HepG2 (cell line): ENCODE results near the gene SLC7A10. TPM values are rescaled to one million over a fixed set of nuclear protein-coding genes. Genes with fewer than 3 reads are reported as not detected.

ENCODE experiments used
- ATAC-seq: fragments of 200-7000 bp; cut with Tn5 transposase; 3 replicates; pipeline ENCODE4 v1.9.1; 2020; ENCODE audit warnings: mild to moderate bottlenecking, moderate library complexity
- BruUV-seq: library from RNA; stranded (reverse); fragments of 400-500 nt; replicated peaks from 2 replicates; lab custom pipeline; 2021; lab: Mats Ljungman, UMichigan
- CTCF ChIA-PET: fragments of 300-600 bp; formaldehyde crosslinking; extraction: SDS; loops from one replicate; lab custom pipeline; 2021; ENCODE audit warnings: low total read pairs, inconsistent platforms, low intra/inter-chr PET ratio; lab: Yijun Ruan, JAX
- POLR2A ChIA-PET: fragments of 350-600 bp; sonication (Branson Sonifier 250); formaldehyde crosslinking; loops from one replicate; lab custom pipeline; 2020; ENCODE audit warnings: antibody characterized with exemption, inconsistent platforms; lab: Yijun Ruan, JAX
- DNase-seq: peaks from one replicate; pipeline ENCODE4 v3.0.0-alpha.2; 2015; ENCODE audit warnings: low spot score
- FAIRE-seq: peaks from 3 replicates; lab custom pipeline; 2011; peaks lifted over from hg19 to GRCh38; lab: Jason Lieb, UNC
- H2AFZ ChIP-seq: one replicate; pipeline ENCODE4 v1.6.1; 2011; ENCODE audit warnings: low read length, inconsistent platforms
- H3K27ac ChIP-seq: fragments of 300-600 bp; 3 replicates; pipeline ENCODE4 v1.8.0; 2011; ENCODE audit warnings: mixed run types, mild to moderate bottlenecking, mixed read lengths, low read length, inconsistent platforms; ENCODE audit not compliant: insufficient read depth; ENCODE audit errors: extremely low read length
- H3K27me3 ChIP-seq, 2 experiments: fragments of 200-600 bp in 1 of 2; 2 replicates in 1 of 2; 3 replicates in 1 of 2; pipeline versions ENCODE4 v1.6.0 to v1.8.0; 2011; ENCODE audit warnings: low read length in 2 of 2, mild to moderate bottlenecking in 2 of 2, moderate library complexity in 2 of 2, inconsistent platforms in 1 of 2; ENCODE audit not compliant: insufficient read depth in 2 of 2, control insufficient read depth in 1 of 2
- H3K36me3 ChIP-seq, 2 experiments: fragments of 200-600 bp in 1 of 2; replicated peaks in 1 of 2; 2 replicates in 1 of 2; 3 replicates in 1 of 2; pipeline versions ENCODE4 v1.5.1 to v1.8.0; 2011; ENCODE audit warnings: low read length in 2 of 2, inconsistent platforms in 1 of 2; ENCODE audit not compliant: insufficient read depth in 2 of 2, control insufficient read depth in 1 of 2
- H3K4me1 ChIP-seq: 2 replicates; pipeline ENCODE4 v1.5.1; 2012; ENCODE audit warnings: low read length, inconsistent platforms; ENCODE audit not compliant: insufficient read depth
- H3K4me2 ChIP-seq: 2 replicates; pipeline ENCODE4 v1.6.0; 2011; ENCODE audit warnings: low read depth, low read length, inconsistent platforms
- H3K4me3 ChIP-seq, 3 experiments: fragments of 200-600 bp in 1 of 3; sonication (generic), shearing (Covaris generic) in 1 of 3; replicated peaks in 1 of 3; 2 replicates each; pipeline ENCODE4 v1.5.1; 2011 to 2016; ENCODE audit warnings: low read length in 3 of 3, inconsistent platforms in 2 of 3, low read depth in 2 of 3, mild to moderate bottlenecking in 2 of 3, control low read depth in 1 of 3, mixed read lengths in 1 of 3; ENCODE audit not compliant: insufficient read depth in 1 of 3
- H3K79me2 ChIP-seq: one replicate; pipeline ENCODE4 v1.6.1; 2011; ENCODE audit warnings: low read length, inconsistent platforms; ENCODE audit not compliant: insufficient read depth
- H3K9ac ChIP-seq: 2 replicates; pipeline ENCODE4 v1.6.0; 2011; ENCODE audit warnings: mild to moderate bottlenecking, low read depth, low read length, inconsistent platforms; ENCODE audit not compliant: insufficient read depth
- H3K9me3 ChIP-seq: 2 replicates; pipeline ENCODE4 v1.5.1; 2012; ENCODE audit warnings: mild to moderate bottlenecking, low read length
- H4K20me1 ChIP-seq: 2 replicates; pipeline ENCODE4 v1.6.0; 2011; ENCODE audit warnings: inconsistent platforms, mild to moderate bottlenecking, low read length, moderate library complexity; ENCODE audit not compliant: insufficient read depth
- AGO2 ChIP-seq: fragments of 200-400 bp; formaldehyde crosslinking; optimal IDR thresholded peaks from 2 replicates; pipeline ENCODE3; 2017; ENCODE audit warnings: mild to moderate bottlenecking, low read depth, low read length, moderate library complexity
- ASH2L ChIP-seq: fragments of 300-600, 200-600 bp; sonication (generic); IDR thresholded peaks from 2 replicates; pipeline ENCODE4 v1.7.0; 2017; ENCODE audit warnings: low read depth, mild to moderate bottlenecking, moderate library complexity, mixed read lengths, low read length; ENCODE audit not compliant: insufficient read length
- BHLHE40 ChIP-seq: IDR thresholded peaks from 2 replicates; pipeline ENCODE4 v1.6.1; 2011; ENCODE audit warnings: low read length, improper control_type of control experiment
- DMAP1 ChIP-seq: IDR thresholded peaks from 2 replicates; pipeline ENCODE4 v1.6.1; 2016
- RBFOX2 ChIP-seq: fragments of 200-400 bp; formaldehyde crosslinking; IDR thresholded peaks from 2 replicates; pipeline ENCODE4 v1.6.1; 2017; ENCODE audit warnings: low read depth, mild to moderate bottlenecking, low read length
- WGBS: methylation state at CpG from one replicate; pipeline ENCODE4 v1.1.6; 2017; ENCODE audit warnings: low lambda C conversion rate; 5-methylcytosine and 5-hydroxymethylcytosine counted together
- in situ Hi-C: cut with HindIII; loops from 2 replicates; pipeline ENCODE4 v1.10.0; 2017; ENCODE audit warnings: low pct_unique_long_range_greater_than_20kb; ENCODE audit not compliant: extremely low pct_ligation_motif_present
- intact Hi-C: fragments of 100-400 bp; cut with micrococcal nuclease; formaldehyde crosslinking; loops from one replicate; pipeline ENCODE4 v1.10.0; 2022; ENCODE audit not compliant: unreplicated experiment
- polyA plus RNA-seq, 8 experiments: library from polyadenylated mRNA; depleted of rRNA in 3 of 8; stranded (reverse) in 7 of 8; unstranded in 1 of 8; fragments of >200 nt; fragmentation: Illumina TruSeq in 4 of 8; extraction: Trizol in 4 of 8; gene quantifications; 2 replicates each; pipeline versions ENCODE4 v1.2.1 to v1.2.3, GENCODE V29; 2011 to 2016; ENCODE audit warnings: low read depth in 4 of 8, missing spikeins in 1 of 8, mixed read lengths in 1 of 8; ENCODE audit not compliant: insufficient read depth in 1 of 8
- total RNA-seq, 5 experiments: library from RNA; depleted of rRNA; stranded (reverse); fragments of >200 nt; fragmentation: Illumina TruSeq; extraction: Trizol; gene quantifications; 2 replicates each; pipeline ENCODE4 v1.2.3, GENCODE V29; 2016; ENCODE audit warnings: low read depth in 1 of 5

SLC7A10 gene
- total and polyA plus RNA-seq, 2 of the 13 experiments (the other 11 are each of a cell fraction or from before 2014, with no cell fraction given): 1.1 to 2.2 TPM

- ChIA-PET CTCF (no interaction called here), POLR2A (interaction anchor here (0.8 kb wide), 1 partner anchor 13 kb away, joined by 3 read pairs; no protein-coding TSS in a partner anchor)
- in situ Hi-C loops: no loop called here
- H3K9me3 ChIP-seq: no peaks in the 10 kb centered on the region
- WGBS: 100% methylated on average over 4 of the region's 9 CpGs
- ATAC-seq (no peak), FAIRE-seq (no peak), DNase-seq (no peak)
- peaks cover 5 to 6% of the 10 kb centered on the region in 2 experiments; a peak in 2 of 5 replicates for H3K27me3 ChIP-seq
- no peak overlapping the region for H3K27ac ChIP-seq
- intact Hi-C loops: no loop called here
- peaks cover 15 to 17% of the 10 kb centered on the region in 2 experiments for H3K36me3 ChIP-seq
- no peaks in the 10 kb centered on the region for H4K20me1 ChIP-seq
- H3K4me3 ChIP-seq: no peak overlapping the region
- H3K9ac ChIP-seq: no peak overlapping the region
- no TSS peak for BruUV-seq
- no peak overlapping the region for H2AFZ ChIP-seq
- peak; percentile 88 for TF ChIP-seq AGO2
- TF ChIP-seq ASH2L: no peak
- no peak overlapping the region for H3K4me2 ChIP-seq
- H3K79me2 ChIP-seq: no peaks in the 10 kb centered on the region
- peaks cover 7% of the 10 kb centered on the region for H3K4me1 ChIP-seq
Measured at GRCh38 chr19:33207903-33208302, 17.7 kb downstream of the SLC7A10 start.

DNA sequence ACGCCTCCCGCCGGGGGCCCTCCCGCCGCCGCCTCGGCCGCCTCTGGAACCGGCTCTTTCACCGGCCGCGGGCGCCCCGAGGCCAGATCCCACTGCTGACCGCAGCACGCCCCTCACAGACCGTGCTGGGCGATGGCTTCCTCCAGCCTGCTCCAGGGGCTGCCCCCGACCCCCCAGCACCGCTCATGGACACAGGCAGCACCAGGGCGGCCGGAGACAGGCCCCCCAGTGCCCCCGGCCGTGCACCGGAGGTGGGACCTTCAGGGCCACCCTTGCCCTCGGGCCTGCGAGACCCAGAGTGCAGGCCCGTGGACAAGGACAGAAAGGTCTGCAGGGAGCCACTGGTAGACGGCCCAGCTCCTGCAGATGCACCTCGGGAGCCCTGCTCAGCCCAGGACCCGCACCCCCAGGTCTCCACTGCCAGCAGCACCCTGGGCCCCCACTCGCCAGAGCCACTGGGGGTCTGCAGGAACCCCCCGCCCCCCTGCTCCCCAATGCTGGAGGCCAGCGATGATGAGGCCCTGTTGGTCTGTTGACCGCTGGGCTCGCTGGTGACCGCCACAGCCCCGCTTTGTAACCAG, 18.5 kb downstream of the SLC7A10 start:
- no peaks in the 10 kb centered on the region for H4K20me1 ChIP-seq
- TF ChIP-seq BHLHE40 (no peak), DMAP1 (no peak), ASH2L (no peak), RBFOX2 (peak; percentile 47; the same call in 1 of the 2 replicates)
- ChIA-PET CTCF (no interaction called here), POLR2A (interaction anchor here (0.8 kb wide), 1 partner anchor 12 kb away, joined by 3 read pairs; no protein-coding TSS in a partner anchor)
- ATAC-seq: no peak
- no peak overlapping the region for H3K4me3 ChIP-seq
- no peak for DNase-seq
- 97% methylated on average over 19 of the region's 38 CpGs for WGBS
- no peak overlapping the region for H3K9ac ChIP-seq
- no peak for FAIRE-seq
- H3K4me2 ChIP-seq: no peak overlapping the region
- H3K27ac ChIP-seq: no peak overlapping the region
- no peaks in the 10 kb centered on the region for H3K9me3 ChIP-seq
- intact Hi-C loops: no loop called here
- no peak overlapping the region for H2AFZ ChIP-seq
- 0 out of 5 replicates have a peak, but pooled peaks cover under 1 to 1% of the 10 kb centered on the region in 2 experiments for H3K27me3 ChIP-seq
- no peaks in the 10 kb centered on the region for H3K79me2 ChIP-seq
- H3K36me3 ChIP-seq: peaks cover 19 to 25% of the 10 kb centered on the region in 2 experiments
- no TSS peak for BruUV-seq
- H3K4me1 ChIP-seq: no peaks in the 10 kb centered on the region
- in situ Hi-C loops: no loop called here
